H1 (cell line): Measurements from ENCODE around the gene PSD2. TPM values are rescaled to one million over a fixed set of nuclear protein-coding genes. Genes with fewer than 3 reads are reported as not detected.

Source experiments
- CTCF ChIA-PET: fragments of 300-600 bp; sonication (Branson Sonifier 250); formaldehyde crosslinking; loops from one replicate; lab custom pipeline; 2021; ENCODE audit not compliant: partially characterized antibody; lab: Charles Lee
- POLR2A ChIA-PET: fragments of 300-600 bp; sonication (Branson Sonifier 250); formaldehyde crosslinking; loops from one replicate; lab custom pipeline; 2021; ENCODE audit warnings: inconsistent platforms; ENCODE audit not compliant: partially characterized antibody; lab: Charles Lee
- DNase-seq, 2 experiments: peaks; one replicate each; pipeline versions ENCODE4 v3.0.0 to v3.0.0-alpha.2; 2010 to 2022; ENCODE audit warnings: low spot score in 2 of 2, low read depth in 1 of 2, mixed read lengths in 1 of 2
- FAIRE-seq: peaks from 2 replicates; lab custom pipeline; 2011; peaks lifted over from hg19 to GRCh38; lab: Jason Lieb, UNC
- H2AFZ ChIP-seq: 2 replicates; pipeline ENCODE4 v1.8.1; 2012; ENCODE audit warnings: low read length, inconsistent platforms
- H2AK5ac ChIP-seq: 2 replicates; pipeline ENCODE4 v1.6.1; 2013; ENCODE audit warnings: low read depth, low read length
- H2BK120ac ChIP-seq: replicated peaks from 2 replicates; pipeline ENCODE3; 2013; ENCODE audit warnings: low read depth, low read length, inconsistent platforms
- H2BK12ac ChIP-seq: 2 replicates; pipeline ENCODE4 v1.6.1; 2013; ENCODE audit warnings: low read depth, low read length
- H2BK15ac ChIP-seq: 2 replicates; pipeline ENCODE4 v1.6.1; 2013; ENCODE audit warnings: low read length
- H2BK20ac ChIP-seq: 2 replicates; pipeline ENCODE4 v1.6.1; 2013; ENCODE audit warnings: low read length
- H2BK5ac ChIP-seq: 2 replicates; pipeline ENCODE4 v1.6.1; 2013; ENCODE audit warnings: low read depth, low read length
- H3K14ac ChIP-seq: 2 replicates; pipeline ENCODE4 v1.6.1; 2013; ENCODE audit warnings: inconsistent platforms; ENCODE audit not compliant: insufficient read length
- H3K18ac ChIP-seq: 2 replicates; pipeline ENCODE4 v1.6.1; 2013; ENCODE audit warnings: low read length; ENCODE audit errors: extremely low read depth
- H3K23ac ChIP-seq: 2 replicates; pipeline ENCODE4 v1.6.1; 2013; ENCODE audit warnings: inconsistent platforms; ENCODE audit not compliant: insufficient read length
- H3K23me2 ChIP-seq: 2 replicates; pipeline ENCODE4 v1.6.1; 2013; ENCODE audit warnings: low read depth, low read length
- H3K27ac ChIP-seq: 2 replicates; pipeline ENCODE4 v1.6.1; 2011; ENCODE audit warnings: low read depth, low read length, inconsistent platforms
- H3K27me3 ChIP-seq, 4 experiments: replicated peaks in 1 of 4; 1 replicate in 1 of 4; 2 replicates in 3 of 4; pipeline versions ENCODE4 v1.6.1 to v1.8.1; 2011 to 2013; ENCODE audit warnings: low read length in 3 of 4, mild to moderate bottlenecking in 3 of 4, inconsistent platforms in 2 of 4, mixed read lengths in 2 of 4, moderate library complexity in 1 of 4; ENCODE audit not compliant: control insufficient read depth in 3 of 4, insufficient read depth in 3 of 4; ENCODE audit errors: extremely low read depth in 1 of 4
- H3K36me3 ChIP-seq, 4 experiments: 2 replicates each; pipeline versions ENCODE4 v1.6.1 to v1.8.1; 2011 to 2013; ENCODE audit warnings: mild to moderate bottlenecking in 4 of 4, low read length in 3 of 4, moderate library complexity in 2 of 4, control low read depth in 1 of 4, inconsistent platforms in 1 of 4; ENCODE audit not compliant: insufficient read depth in 4 of 4, control insufficient read depth in 2 of 4
- H3K4ac ChIP-seq: replicated peaks from 2 replicates; pipeline ENCODE3; 2013; ENCODE audit warnings: low read length, low read depth, mixed read lengths, inconsistent platforms; ENCODE audit not compliant: insufficient read length
- H3K4me1 ChIP-seq, 4 experiments: replicated peaks in 1 of 4; 1 replicate in 1 of 4; 2 replicates in 3 of 4; pipeline versions ENCODE4 v1.6.1 to v1.8.1; 2011 to 2013; ENCODE audit warnings: low read length in 3 of 4, inconsistent platforms in 2 of 4, mixed read lengths in 1 of 4; ENCODE audit not compliant: insufficient read depth in 4 of 4, control insufficient read depth in 3 of 4
- H3K4me2 ChIP-seq, 2 experiments: 2 replicates each; pipeline versions ENCODE4 v1.6.1 to v1.8.1; 2011 to 2013; ENCODE audit warnings: low read depth in 2 of 2, low read length in 2 of 2, control low read depth in 1 of 2, inconsistent platforms in 1 of 2, mild to moderate bottlenecking in 1 of 2; ENCODE audit not compliant: insufficient read depth in 1 of 2
- H3K4me3 ChIP-seq, 4 experiments: fragments of 200-600, 300-600 bp in 1 of 4; sonication (generic), shearing (Covaris generic), sonication (Bioruptor Twin) in 1 of 4; 2 replicates each; pipeline versions ENCODE4 v1.5.1 to v1.8.1; 2011 to 2016; ENCODE audit warnings: low read length in 4 of 4, low read depth in 3 of 4, control low read depth in 2 of 4, inconsistent platforms in 2 of 4, mild to moderate bottlenecking in 2 of 4, mixed read lengths in 1 of 4, moderate library complexity in 1 of 4; ENCODE audit not compliant: insufficient read depth in 2 of 4; ENCODE audit errors: extremely low read depth in 1 of 4
- H3K56ac ChIP-seq: replicated peaks from 2 replicates; pipeline ENCODE3; 2013; ENCODE audit warnings: low read depth, mild to moderate bottlenecking, mixed read lengths, low read length, inconsistent platforms; ENCODE audit not compliant: insufficient read length
- H3K79me1 ChIP-seq: 2 replicates; pipeline ENCODE4 v1.6.1; 2013; ENCODE audit warnings: low read depth, low read length, control low read depth
- H3K79me2 ChIP-seq, 2 experiments: 2 replicates each; pipeline versions ENCODE4 v1.6.1 to v1.8.1; 2012 to 2013; ENCODE audit warnings: low read length in 2 of 2, mild to moderate bottlenecking in 2 of 2, inconsistent platforms in 1 of 2; ENCODE audit not compliant: insufficient read depth in 2 of 2, control insufficient read depth in 1 of 2
- H3K9ac ChIP-seq, 4 experiments: replicated peaks in 1 of 4; 1 replicate in 1 of 4; 2 replicates in 3 of 4; pipeline versions ENCODE4 v1.6.1 to v1.8.1; 2011 to 2013; ENCODE audit warnings: low read depth in 3 of 4, low read length in 3 of 4, control low read depth in 2 of 4, mild to moderate bottlenecking in 2 of 4, moderate library complexity in 2 of 4, inconsistent platforms in 1 of 4; ENCODE audit errors: extremely low read depth in 1 of 4
- H3K9me3 ChIP-seq, 2 experiments: 2 replicates each; pipeline versions ENCODE4 v1.6.1 to v1.8.1; 2012 to 2013; ENCODE audit warnings: mild to moderate bottlenecking in 2 of 2, moderate library complexity in 2 of 2, control low read depth in 1 of 2, inconsistent platforms in 1 of 2, low read depth in 1 of 2, low read length in 1 of 2, mixed read lengths in 1 of 2; ENCODE audit not compliant: insufficient read depth in 2 of 2
- H4K20me1 ChIP-seq, 2 experiments: replicated peaks in 1 of 2; 2 replicates each; pipeline versions ENCODE3 to v1.8.1; 2011 to 2013; ENCODE audit warnings: inconsistent platforms in 2 of 2, low read length in 2 of 2, mild to moderate bottlenecking in 1 of 2; ENCODE audit not compliant: insufficient read depth in 2 of 2, control insufficient read depth in 1 of 2
- H4K5ac ChIP-seq: 2 replicates; pipeline ENCODE4 v1.6.1; 2013; ENCODE audit warnings: low read length, low read depth, mixed read lengths, inconsistent platforms; ENCODE audit not compliant: insufficient read length
- H4K8ac ChIP-seq: 2 replicates; pipeline ENCODE4 v1.8.0; 2013; ENCODE audit warnings: mild to moderate bottlenecking, moderate library complexity, low read length, inconsistent platforms; ENCODE audit not compliant: insufficient read depth; ENCODE audit errors: extremely low read depth
- H4K91ac ChIP-seq: replicated peaks from 2 replicates; pipeline ENCODE3; 2013; ENCODE audit warnings: low read length, mixed read lengths, inconsistent platforms; ENCODE audit not compliant: insufficient read length
- ASH2L ChIP-seq: fragments of 200-600, 300-600 bp; sonication (generic); IDR thresholded peaks from one replicate; pipeline ENCODE4 v1.7.1; 2017; ENCODE audit warnings: low read length
- EZH2 ChIP-seq: fragments of 200-600 bp; sonication (generic); IDR thresholded peaks from 2 replicates; pipeline ENCODE4 v1.7.1; 2012; ENCODE audit warnings: low read depth, mild to moderate bottlenecking, moderate library complexity, low read length, inconsistent platforms; ENCODE audit not compliant: severe bottlenecking
- WGBS, 2 experiments: shearing (Covaris generic) in 1 of 2; methylation state at CpG; one replicate each; pipeline versions ENCODE4 v1.1.6 to v1.1.7; 2013 to 2015; ENCODE audit warnings: low lambda C conversion rate in 2 of 2, mixed read lengths in 2 of 2, inconsistent platforms in 1 of 2, low coverage in 1 of 2, missing lambda C conversion rate in 1 of 2; ENCODE audit not compliant: insufficient replicate concordance in 2 of 2, insufficient coverage in 1 of 2, insufficient read length in 1 of 2; ENCODE audit errors: extremely low coverage in 1 of 2, missing lambda C conversion rate in 1 of 2; 5-methylcytosine and 5-hydroxymethylcytosine counted together
- polyA plus RNA-seq, 7 experiments: library from polyadenylated mRNA; depleted of rRNA in 3 of 7; stranded (reverse) in 5 of 7; unstranded in 2 of 7; fragments of >200 nt in 5 of 7; fragments of 200-250 nt in 2 of 7; gene quantifications; 1 replicate in 5 of 7; 2 replicates in 1 of 7; 4 replicates in 1 of 7; pipeline versions ENCODE4 v1.2.1 to v1.2.3, GENCODE V29; 2011 to 2013; ENCODE audit warnings: missing spikeins in 2 of 7, mixed read lengths in 2 of 7
- total RNA-seq: library from RNA; stranded (reverse); fragmentation: NEBNext Ultra II Directional; extraction: Animal tissue kit (Norgen Biotek cat#: 25700); gene quantifications from 2 replicates; pipeline ENCODE4 v1.2.1, GENCODE V29; 2021

The PSD2 gene
- total and polyA plus RNA-seq, 2 of the 8 experiments (the other 6 are each of a cell fraction or from before 2014, with no cell fraction given): 0.06 to 0.14 TPM

GRCh38 chr5:139855946-139856540, 60.4 kb downstream of the PSD2 start:
- no peak overlapping the region for H3K23ac ChIP-seq
- CTCF ChIA-PET: interaction anchor here (0.7 to 13.2 kb wide), 13 partner anchors 8 to 113 kb away, joined by 3 to 173 read pairs (median 4); no protein-coding TSS in a partner anchor
- no peak overlapping the region for H3K18ac ChIP-seq
- no peaks in the 10 kb centered on the region for H3K36me3 ChIP-seq
- no peak overlapping the region for H3K4me3 ChIP-seq
- H4K91ac ChIP-seq: no peak overlapping the region
- TF ChIP-seq ASH2L (no peak), EZH2 (no peak)
- H4K5ac ChIP-seq: no peak overlapping the region
- no peak overlapping the region for H2BK120ac ChIP-seq
- no peak overlapping the region for H2BK20ac ChIP-seq
- WGBS, 2 experiments: 85% methylated on average over 5 of the region's 6 CpGs; no CpG with 5 or more reads in 1 of the 2 experiments
- H3K9ac ChIP-seq: no peak overlapping the region; a peak in 1 of 7 replicates
- no peaks in the 10 kb centered on the region for H3K79me2 ChIP-seq
- DNase-seq: no peak
- no peak overlapping the region for H2BK12ac ChIP-seq
- POLR2A ChIA-PET: no interaction called here
- H3K27ac ChIP-seq: no peak overlapping the region
- no peak overlapping the region for H2BK15ac ChIP-seq
- H3K4me2 ChIP-seq: no peak overlapping the region
- H3K56ac ChIP-seq: no peak overlapping the region
- H3K14ac ChIP-seq: no peak overlapping the region
- H3K9me3 ChIP-seq: no peaks in the 10 kb centered on the region
- no peak overlapping the region for H2AK5ac ChIP-seq
- no peak overlapping the region for H2AFZ ChIP-seq
- H3K79me1 ChIP-seq: no peaks in the 10 kb centered on the region
- peaks cover 0 to 7% (median 0%) of the 10 kb centered on the region in 4 experiments; a peak in 2 of 7 replicates for H3K27me3 ChIP-seq
- H4K8ac ChIP-seq: no peak overlapping the region
- 0 out of 2 replicates have a peak, but pooled peaks cover 3% of the 10 kb centered on the region for H3K23me2 ChIP-seq
- no peaks in the 10 kb centered on the region for H3K4me1 ChIP-seq
- H2BK5ac ChIP-seq: no peak overlapping the region
- no peak for FAIRE-seq
- H3K4ac ChIP-seq: no peak overlapping the region
- no peaks in the 10 kb centered on the region for H4K20me1 ChIP-seq
